Measurements from ENCODE around the gene CPNE5.
A peak's percentile ranks its signal among the peaks of the same experiment; 100 is the strongest.

The CPNE5 gene

GRCh38 chr6:36779227-36779626 is 60.0 kb downstream of the CPNE5 start:
- Histone ChIP-seq H3K4me3 (replicated peaks; ENCODE audit: insufficient read depth, low read length) (no peak overlapping the region), H3K27me3 (ENCODE audit: insufficient read depth, poor library complexity, severe bottlenecking) (no peaks in the 10 kb centered on the region), H3K27ac (replicated peaks) (no peak overlapping the region)
- DNase-seq (ENCODE audit: low read depth in 1 of 2, low spot score in 1 of 2): no peak
- TF ChIP-seq REST (IDR thresholded peaks at IDR 0.05; ENCODE audit: insufficient replicate concordance, low read depth) (no peak), POLR2AphosphoS5 (IDR thresholded peaks at IDR 0.05; ENCODE audit: low read depth) (no peak), SPI1 (IDR thresholded peaks at IDR 0.05; ENCODE audit: borderline replicate concordance, low read depth) (no peak), CTCF (IDR thresholded peaks at IDR 0.05; ENCODE audit: insufficient read depth, low read length) (no peak), GABPA (IDR thresholded peaks at IDR 0.05; ENCODE audit: low read depth) (no peak)

GRCh38 chr6:36777801-36778200 is 61.4 kb downstream of the CPNE5 start:
- DNase-seq (ENCODE audit: low read depth in 1 of 2, low spot score in 1 of 2): peak in 1 of 2 experiments; percentile 54
- Histone ChIP-seq H3K4me3 (replicated peaks; ENCODE audit: insufficient read depth, low read length) (no peak overlapping the region), H3K27ac (replicated peaks) (no peak overlapping the region), H3K27me3 (ENCODE audit: insufficient read depth, poor library complexity, severe bottlenecking) (no peaks in the 10 kb centered on the region)
- TF ChIP-seq POLR2AphosphoS5 (IDR thresholded peaks at IDR 0.05; ENCODE audit: low read depth) (no peak), SPI1 (IDR thresholded peaks at IDR 0.05; ENCODE audit: borderline replicate concordance, low read depth) (peak; percentile 83)

- Histone ChIP-seq H3K27ac (replicated peaks) (no peak overlapping the region), H3K27me3 (ENCODE audit: insufficient read depth, poor library complexity, severe bottlenecking) (no peaks in the 10 kb centered on the region), H3K4me3 (replicated peaks; ENCODE audit: insufficient read depth, low read length) (no peak overlapping the region)
- DNase-seq (ENCODE audit: low read depth in 1 of 2, low spot score in 1 of 2): no peak
- TF ChIP-seq REST (IDR thresholded peaks at IDR 0.05; ENCODE audit: insufficient replicate concordance, low read depth): no peak
- TF ChIP-seq POLR2AphosphoS5 (IDR thresholded peaks at IDR 0.05; ENCODE audit: low read depth): no peak
- TF ChIP-seq SPI1 (IDR thresholded peaks at IDR 0.05; ENCODE audit: borderline replicate concordance, low read depth): no peak
- no peak for TF ChIP-seq GABPA (IDR thresholded peaks at IDR 0.05; ENCODE audit: low read depth)
- TF ChIP-seq CTCF (IDR thresholded peaks at IDR 0.05; ENCODE audit: insufficient read depth, low read length): no peak
Observed at GRCh38 chr6:36776167-36776566, 63.1 kb downstream of the CPNE5 start.

GRCh38 chr6:36774331-36774730 is 64.9 kb downstream of the CPNE5 start:
- no peak for TF ChIP-seq REST (IDR thresholded peaks at IDR 0.05; ENCODE audit: insufficient replicate concordance, low read depth)
- TF ChIP-seq CTCF (IDR thresholded peaks at IDR 0.05; ENCODE audit: insufficient read depth, low read length): no peak
- TF ChIP-seq SPI1 (IDR thresholded peaks at IDR 0.05; ENCODE audit: borderline replicate concordance, low read depth): no peak
- no peak for TF ChIP-seq GABPA (IDR thresholded peaks at IDR 0.05; ENCODE audit: low read depth)
- no peak for TF ChIP-seq POLR2AphosphoS5 (IDR thresholded peaks at IDR 0.05; ENCODE audit: low read depth)
- Histone ChIP-seq H3K4me3 (replicated peaks; ENCODE audit: insufficient read depth, low read length) (no peak overlapping the region), H3K27me3 (ENCODE audit: insufficient read depth, poor library complexity, severe bottlenecking) (no peaks in the 10 kb centered on the region), H3K27ac (replicated peaks) (no peak overlapping the region)
- DNase-seq (ENCODE audit: low read depth in 1 of 2, low spot score in 1 of 2): no peak
